HG03108 (cell line): ENCODE measurements around the gene NUFIP2.
A peak's percentile ranks its signal among the peaks of the same experiment; 100 is the strongest.
"Not testable (repeated sequence)": the region's sequence is repeated elsewhere in the genome, so short reads cannot be mapped to it uniquely, and the experiment has no call there.

Source experiments
- ATAC-seq: cut with Tn5 transposase; IDR thresholded peaks from one replicate; pipeline ENCODE4 v1.9.1; 2021; ENCODE audit warnings: moderate library complexity; ENCODE audit not compliant: unreplicated experiment

Gene NUFIP2, protein sequence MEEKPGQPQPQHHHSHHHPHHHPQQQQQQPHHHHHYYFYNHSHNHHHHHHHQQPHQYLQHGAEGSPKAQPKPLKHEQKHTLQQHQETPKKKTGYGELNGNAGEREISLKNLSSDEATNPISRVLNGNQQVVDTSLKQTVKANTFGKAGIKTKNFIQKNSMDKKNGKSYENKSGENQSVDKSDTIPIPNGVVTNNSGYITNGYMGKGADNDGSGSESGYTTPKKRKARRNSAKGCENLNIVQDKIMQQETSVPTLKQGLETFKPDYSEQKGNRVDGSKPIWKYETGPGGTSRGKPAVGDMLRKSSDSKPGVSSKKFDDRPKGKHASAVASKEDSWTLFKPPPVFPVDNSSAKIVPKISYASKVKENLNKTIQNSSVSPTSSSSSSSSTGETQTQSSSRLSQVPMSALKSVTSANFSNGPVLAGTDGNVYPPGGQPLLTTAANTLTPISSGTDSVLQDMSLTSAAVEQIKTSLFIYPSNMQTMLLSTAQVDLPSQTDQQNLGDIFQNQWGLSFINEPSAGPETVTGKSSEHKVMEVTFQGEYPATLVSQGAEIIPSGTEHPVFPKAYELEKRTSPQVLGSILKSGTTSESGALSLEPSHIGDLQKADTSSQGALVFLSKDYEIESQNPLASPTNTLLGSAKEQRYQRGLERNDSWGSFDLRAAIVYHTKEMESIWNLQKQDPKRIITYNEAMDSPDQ

DNA sequence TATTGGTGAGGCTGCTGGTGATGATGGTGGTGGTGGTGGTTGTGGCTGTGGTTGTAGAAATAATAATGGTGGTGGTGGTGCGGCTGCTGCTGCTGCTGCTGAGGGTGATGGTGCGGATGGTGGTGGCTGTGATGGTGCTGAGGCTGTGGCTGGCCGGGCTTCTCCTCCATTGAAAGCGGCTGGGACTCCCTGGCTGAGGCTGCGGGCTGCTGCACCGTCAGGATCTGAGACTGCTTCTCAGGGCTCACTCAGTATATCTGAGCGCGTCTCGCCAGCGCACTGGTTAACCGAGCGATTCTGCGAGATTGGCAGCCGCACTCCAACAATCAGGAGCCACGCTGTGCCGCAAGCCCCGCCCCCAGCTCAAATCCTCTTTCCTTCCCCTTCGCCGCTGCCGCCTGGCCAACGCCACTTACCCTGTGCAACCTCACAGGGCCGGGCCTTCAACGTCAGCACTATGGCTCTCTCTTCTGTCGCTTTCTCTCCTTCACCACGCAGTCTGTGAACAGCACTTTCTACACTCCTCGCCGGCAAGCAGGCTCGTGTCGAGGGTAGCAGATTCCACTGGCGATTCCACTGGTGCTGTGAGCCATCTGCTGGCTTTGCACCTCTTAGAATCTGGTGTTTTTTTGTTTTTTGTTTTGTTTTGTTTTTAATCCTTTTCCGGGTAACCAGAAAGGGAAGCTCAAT lies at the start of gene NUFIP2:
NUFIP2 (minus strand) TSS at position 259 of the 690 bp plus-strand sequence; CDS start at position 170, 89 bp downstream.
- peak; percentile 75 for ATAC-seq

- ATAC-seq, result no peak
These were observed 48.3 kb upstream of the NUFIP2 start for GRCh38 chr17:29342158-29342765.

DNA sequence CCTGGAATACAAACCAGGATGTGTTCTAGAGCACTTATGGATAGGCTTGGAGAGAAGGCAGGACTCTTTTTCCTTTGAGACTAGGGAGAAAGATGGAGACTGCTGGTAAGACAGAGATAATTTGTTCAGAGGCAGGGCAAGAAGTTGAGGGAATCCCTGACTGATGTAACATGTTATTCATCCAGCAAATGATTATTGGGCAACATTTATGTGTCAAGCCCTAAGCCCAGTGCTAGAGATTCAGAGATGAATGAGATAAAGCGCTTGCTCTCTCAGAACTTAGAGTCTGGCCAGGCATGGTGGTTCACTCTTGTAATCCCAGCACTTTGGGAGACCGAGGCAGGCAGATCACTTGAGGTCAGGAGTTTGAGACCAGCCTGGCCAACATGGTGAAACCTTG lies 47.8 kb upstream of the NUFIP2 start:
- no peak for ATAC-seq

DNA sequence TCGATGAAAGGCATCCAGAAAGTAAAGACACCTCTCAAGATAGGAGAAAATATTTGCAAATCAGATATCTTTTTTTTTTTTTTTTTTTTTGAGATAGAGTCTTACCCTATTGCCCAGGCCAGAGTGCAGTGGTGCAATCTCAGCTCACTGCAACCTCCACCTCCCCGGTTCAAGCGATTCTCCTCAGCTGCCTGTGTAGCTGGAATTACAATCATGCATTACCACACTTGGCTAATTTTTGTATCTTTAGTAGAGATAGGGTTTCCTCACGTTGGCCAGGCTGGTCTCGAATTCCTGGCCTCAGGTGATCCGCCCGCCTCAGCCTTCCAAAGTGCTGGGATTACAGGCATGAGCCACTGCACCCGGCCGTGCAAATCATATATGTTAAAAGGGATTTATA lies 45.1 kb upstream of the NUFIP2 start:
- not testable (repeated sequence) for ATAC-seq

GRCh38 chr17:29331708-29332085 lies 37.7 kb upstream of the NUFIP2 start:
- no peak for ATAC-seq

DNA sequence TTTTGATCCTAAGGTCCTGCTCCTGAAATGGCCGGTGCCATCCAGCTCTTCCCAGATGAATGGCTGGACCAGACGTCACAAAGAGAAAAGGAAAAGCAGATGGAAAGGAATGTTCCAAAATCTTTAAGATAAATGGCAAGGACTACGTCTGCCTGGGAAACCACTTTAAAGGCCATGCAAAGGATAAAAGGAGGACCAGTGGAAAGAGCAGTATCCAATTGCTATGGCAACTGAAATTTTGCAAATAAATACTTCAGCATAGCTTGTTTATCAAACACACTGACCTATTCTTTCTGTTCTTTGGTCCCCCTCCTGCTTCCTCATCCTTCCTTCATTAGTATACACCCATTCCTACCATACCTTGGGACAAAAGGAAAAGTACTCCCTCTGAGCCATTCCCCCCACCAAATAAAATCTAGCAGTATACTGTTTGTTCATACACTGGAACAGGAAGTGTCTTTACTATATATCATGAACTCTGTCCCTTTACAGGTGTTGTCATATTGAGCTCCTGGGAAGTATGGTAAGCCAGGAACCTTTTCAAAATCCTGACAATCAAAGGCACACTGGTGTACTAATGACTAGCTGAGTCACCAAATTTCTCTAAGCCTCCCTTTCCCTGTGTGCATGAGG lies 37.2 kb upstream of the NUFIP2 start:
- no peak for ATAC-seq

DNA sequence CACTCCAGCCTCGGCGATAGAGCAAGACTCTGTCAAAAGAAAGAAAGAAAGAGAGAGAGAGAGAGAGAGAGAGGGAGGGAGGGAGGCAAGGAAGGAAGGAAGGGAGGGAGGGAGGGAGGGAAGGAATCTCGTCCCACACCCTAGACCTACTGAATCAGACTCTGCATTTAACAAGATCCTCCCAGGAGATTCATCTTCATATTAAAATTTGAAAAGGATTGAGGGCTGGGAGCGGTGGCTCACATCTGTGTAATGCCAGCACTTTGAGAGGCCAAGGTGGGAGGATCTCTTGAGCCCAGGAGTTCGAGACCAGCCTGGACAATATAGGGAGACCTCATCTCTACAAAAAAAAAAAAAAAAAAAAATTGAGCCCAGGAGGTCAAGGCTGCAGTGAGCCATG lies 33.5 kb upstream of the NUFIP2 start:
- ATAC-seq, result no peak

GRCh38 chr17:29326023-29326813 lies 32.3 kb upstream of the NUFIP2 start:
- no peak for ATAC-seq

- ATAC-seq, result no peak
These were observed 28.4 kb upstream of the NUFIP2 start for GRCh38 chr17:29322363-29322762.

- no peak for ATAC-seq
These were observed 9.4 kb upstream of the NUFIP2 start for GRCh38 chr17:29303386-29303785.

DNA sequence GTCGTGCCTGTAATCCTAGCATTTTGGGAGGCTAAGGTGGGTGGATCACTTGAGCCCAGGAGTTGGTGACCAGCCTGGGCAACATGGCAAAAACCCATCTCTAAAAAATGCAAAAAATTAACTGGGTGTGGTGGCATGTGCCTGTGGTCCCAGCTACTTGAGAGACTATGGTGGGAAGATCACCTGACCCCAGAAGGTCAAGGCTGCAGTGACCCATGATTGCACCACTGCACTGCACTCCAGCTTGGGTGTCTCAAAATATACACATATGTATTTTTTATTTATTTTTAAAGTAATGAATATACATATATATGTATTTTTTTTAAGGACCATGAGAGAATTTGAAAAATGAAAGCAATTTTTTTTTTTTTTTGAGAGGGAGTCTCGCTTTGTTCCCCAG lies 5.1 kb upstream of the NUFIP2 start:
- no peak for ATAC-seq

- no peak for ATAC-seq
These were observed 1.5 kb upstream of the NUFIP2 start for GRCh38 chr17:29295420-29295819.

GRCh38 chr17:29294580-29294900 lies 592 bp upstream of the NUFIP2 start:
- ATAC-seq, result no peak

GRCh38 chr17:29292992-29293889 lies 707 bp downstream of the NUFIP2 start:
- ATAC-seq, result no peak

GRCh38 chr17:29292071-29292991 lies 1.6 kb downstream of the NUFIP2 start:
- no peak for ATAC-seq

DNA sequence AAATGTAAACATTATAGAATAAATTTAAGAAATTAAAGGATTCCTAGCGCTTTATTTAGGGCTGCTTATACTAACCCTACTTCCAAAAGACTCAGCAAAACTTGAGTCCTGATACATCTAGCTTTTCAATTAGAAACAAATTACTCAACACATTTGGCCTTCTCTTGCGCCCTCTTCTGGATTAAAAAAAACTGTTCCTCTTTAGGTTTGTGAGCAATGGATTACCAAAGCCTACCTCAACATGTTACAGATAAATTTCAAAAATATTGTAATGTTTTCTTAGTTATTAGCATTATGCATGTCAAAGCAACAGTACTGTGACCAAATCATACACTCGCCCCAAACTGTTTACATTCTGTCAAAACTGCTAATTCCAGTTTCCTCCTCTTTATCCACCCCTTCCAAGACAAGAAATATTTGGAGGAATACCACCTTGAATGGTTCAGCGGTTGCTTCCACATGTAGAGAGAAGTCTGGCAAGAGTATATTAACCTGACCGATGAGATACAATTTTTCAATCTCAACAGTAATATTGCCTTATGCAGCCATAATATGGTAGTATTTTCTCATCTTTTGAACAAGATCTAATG lies 2.7 kb downstream of the NUFIP2 start:
- no peak for ATAC-seq

- no peak for ATAC-seq
These were observed 4.1 kb downstream of the NUFIP2 start for GRCh38 chr17:29289852-29290251.

DNA sequence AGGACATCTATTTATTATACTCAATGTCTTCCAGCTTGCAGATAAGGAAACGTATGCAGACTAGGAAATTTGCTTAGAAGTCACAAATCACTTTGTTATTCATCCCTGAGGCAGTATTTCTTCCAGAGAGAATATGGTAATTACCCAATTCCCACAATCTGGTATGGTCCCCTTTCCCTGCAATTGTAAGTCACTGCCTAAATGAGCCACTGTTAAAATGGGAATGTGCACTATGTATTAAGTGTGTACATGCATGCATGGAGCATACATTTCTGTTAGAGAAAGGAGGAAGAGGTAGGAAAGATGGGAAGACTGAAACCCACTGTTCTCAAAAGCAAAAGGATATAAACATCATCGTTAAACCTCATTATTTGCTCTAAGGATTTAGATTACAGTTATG lies 10.0 kb downstream of the NUFIP2 start:
- ATAC-seq, result no peak
